NCI-H2196 (cell line): ENCODE results near the gene SLC4A5.
"Not testable (repeated sequence)": the region's sequence is repeated elsewhere in the genome, so short reads cannot be mapped to it uniquely, and the experiment has no call there.

Experiments
- DNase-seq: peaks from one replicate; lab custom pipeline; 2025; ENCODE audit not compliant: unreplicated experiment; lab: John Stamatoyannopoulos, UW

Gene SLC4A5

GRCh38 chr2:74239346-74239745, 103.9 kb downstream of the SLC4A5 start:
- DNase-seq, result no peak

- no peak for DNase-seq
These were observed 104.3 kb downstream of the SLC4A5 start for GRCh38 chr2:74238879-74239278.

GRCh38 chr2:74235041-74235440, 108.2 kb downstream of the SLC4A5 start:
- DNase-seq, result no peak

- DNase-seq, result no peak
These were observed 109.6 kb downstream of the SLC4A5 start for GRCh38 chr2:74233648-74234047.

GRCh38 chr2:74232426-74232825, 110.8 kb downstream of the SLC4A5 start:
- no peak for DNase-seq

- not testable (repeated sequence) for DNase-seq
These were observed 113.4 kb downstream of the SLC4A5 start for GRCh38 chr2:74229865-74230264.

- DNase-seq, result no peak
These were observed 114.4 kb downstream of the SLC4A5 start for GRCh38 chr2:74228772-74229171.

- no peak for DNase-seq
These were observed 115.6 kb downstream of the SLC4A5 start for GRCh38 chr2:74227646-74228045.

- no peak for DNase-seq
These were observed 116.5 kb downstream of the SLC4A5 start for GRCh38 chr2:74226648-74227213.

GRCh38 chr2:74225698-74226459, 117.3 kb downstream of the SLC4A5 start:
- DNase-seq, result no peak

GRCh38 chr2:74223941-74224770, 119.1 kb downstream of the SLC4A5 start:
- no peak for DNase-seq

GRCh38 chr2:74222300-74222650, 120.9 kb downstream of the SLC4A5 start:
- no peak for DNase-seq

GRCh38 chr2:74221604-74222299, 121.5 kb downstream of the SLC4A5 start:
- DNase-seq, result no peak

GRCh38 chr2:74221091-74221490, 122.1 kb downstream of the SLC4A5 start:
- no peak for DNase-seq

- DNase-seq, result no peak
These were observed 123.2 kb downstream of the SLC4A5 start for GRCh38 chr2:74219846-74220486.

GRCh38 chr2:74216642-74217041, 126.6 kb downstream of the SLC4A5 start:
- no peak for DNase-seq

GRCh38 chr2:74215771-74216170, 127.4 kb downstream of the SLC4A5 start:
- not testable (repeated sequence) for DNase-seq

- no peak for DNase-seq
These were observed 130.4 kb downstream of the SLC4A5 start for GRCh38 chr2:74212702-74213410.

GRCh38 chr2:74206180-74206688, 137.0 kb downstream of the SLC4A5 start:
- DNase-seq, result no peak

GRCh38 chr2:74205596-74205995, 137.6 kb downstream of the SLC4A5 start:
- no peak for DNase-seq
